Measurements from ENCODE around the gene MYADML2. TPM values are rescaled to one million over a fixed set of nuclear protein-coding genes. Genes with fewer than 3 reads are reported as not detected.

Gene MYADML2
- total RNA-seq, 1 donor from 2014 or later, result 0.69 TPM

DNA sequence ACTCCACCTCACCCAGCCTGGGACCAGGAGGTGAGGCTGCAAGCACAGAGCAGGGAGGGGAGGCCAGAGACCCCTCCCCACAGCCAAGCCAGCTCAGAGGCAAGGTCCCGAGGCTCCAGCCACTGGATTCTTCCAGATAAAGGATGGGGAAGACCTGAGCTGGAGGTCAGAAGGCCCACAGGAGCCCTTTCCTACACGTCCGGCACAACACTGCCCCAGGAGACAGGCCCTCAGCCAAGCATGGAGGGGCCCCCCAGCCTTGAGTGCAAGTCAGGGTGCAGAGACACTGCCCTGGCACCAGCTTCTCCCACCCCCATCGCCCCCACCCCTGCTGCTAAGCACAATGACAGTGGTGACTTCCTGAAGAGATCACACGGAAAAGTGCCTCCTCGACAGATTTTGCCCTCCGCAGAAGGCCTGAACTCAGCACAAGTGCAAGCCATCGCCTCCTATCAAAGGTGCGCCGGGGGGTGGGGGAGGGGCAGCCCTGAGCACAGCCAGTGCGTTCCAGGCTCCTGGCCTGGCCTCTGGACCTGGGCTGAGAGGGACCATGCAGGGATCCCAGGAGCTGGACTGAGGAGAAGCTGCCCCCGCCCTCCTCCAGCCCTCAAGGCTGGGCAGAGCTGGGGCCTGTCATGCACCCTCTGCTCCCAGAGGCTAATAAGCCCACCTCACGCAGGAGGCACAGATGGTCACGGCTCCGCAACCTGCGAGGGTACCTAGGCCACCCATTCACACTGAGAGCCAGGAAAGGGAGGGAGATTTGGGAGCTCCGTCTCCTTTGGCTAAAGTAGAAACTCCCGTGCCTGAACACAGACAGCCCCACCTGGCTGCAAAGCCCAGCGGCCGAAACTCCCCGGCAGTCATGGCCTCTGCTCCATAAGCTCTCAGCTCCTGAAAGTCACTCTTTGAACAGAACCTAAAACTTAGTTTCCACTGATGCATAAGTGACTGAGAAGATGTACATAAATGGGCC is 22.2 kb downstream of the MYADML2 start:
- DNase-seq, result no peak
- Mint-ChIP-seq H3K27me3 (ENCODE audit: unreplicated experiment) (peaks cover 5% of the 10 kb centered on the region), H3K27ac (ENCODE audit: unreplicated experiment) (peak overlapping the region; percentile 48), H3K4me1 (ENCODE audit: low read depth, unreplicated experiment) (peaks cover 23% of the 10 kb centered on the region), H3K36me3 (ENCODE audit: unreplicated experiment) (no peaks in the 10 kb centered on the region), H3K9me3 (ENCODE audit: unreplicated experiment) (peaks cover 8% of the 10 kb centered on the region), H3K4me3 (ENCODE audit: unreplicated experiment) (peak overlapping the region; percentile 77)
- TF ChIP-seq, protein P1, sequence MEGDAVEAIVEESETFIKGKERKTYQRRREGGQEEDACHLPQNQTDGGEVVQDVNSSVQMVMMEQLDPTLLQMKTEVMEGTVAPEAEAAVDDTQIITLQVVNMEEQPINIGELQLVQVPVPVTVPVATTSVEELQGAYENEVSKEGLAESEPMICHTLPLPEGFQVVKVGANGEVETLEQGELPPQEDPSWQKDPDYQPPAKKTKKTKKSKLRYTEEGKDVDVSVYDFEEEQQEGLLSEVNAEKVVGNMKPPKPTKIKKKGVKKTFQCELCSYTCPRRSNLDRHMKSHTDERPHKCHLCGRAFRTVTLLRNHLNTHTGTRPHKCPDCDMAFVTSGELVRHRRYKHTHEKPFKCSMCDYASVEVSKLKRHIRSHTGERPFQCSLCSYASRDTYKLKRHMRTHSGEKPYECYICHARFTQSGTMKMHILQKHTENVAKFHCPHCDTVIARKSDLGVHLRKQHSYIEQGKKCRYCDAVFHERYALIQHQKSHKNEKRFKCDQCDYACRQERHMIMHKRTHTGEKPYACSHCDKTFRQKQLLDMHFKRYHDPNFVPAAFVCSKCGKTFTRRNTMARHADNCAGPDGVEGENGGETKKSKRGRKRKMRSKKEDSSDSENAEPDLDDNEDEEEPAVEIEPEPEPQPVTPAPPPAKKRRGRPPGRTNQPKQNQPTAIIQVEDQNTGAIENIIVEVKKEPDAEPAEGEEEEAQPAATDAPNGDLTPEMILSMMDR (IDR thresholded peaks at IDR 0.05; ENCODE audit: partially characterized antibody, unreplicated experiment), result no peak

- Mint-ChIP-seq H3K4me3 (ENCODE audit: unreplicated experiment) (peak overlapping the region; percentile 77), H3K36me3 (ENCODE audit: unreplicated experiment) (peaks cover 5% of the 10 kb centered on the region), H3K4me1 (ENCODE audit: low read depth, unreplicated experiment) (peaks cover 28% of the 10 kb centered on the region), H3K9me3 (ENCODE audit: unreplicated experiment) (peaks cover 10% of the 10 kb centered on the region), H3K27me3 (ENCODE audit: unreplicated experiment) (peaks cover 5% of the 10 kb centered on the region), H3K27ac (ENCODE audit: unreplicated experiment) (peak overlapping the region; percentile 80)
- TF ChIP-seq, protein P1 (IDR thresholded peaks at IDR 0.05; ENCODE audit: partially characterized antibody, unreplicated experiment), result no peak
- peak; percentile 71 for DNase-seq
Observed at GRCh38 chr17:81923302-81924260, 23.5 kb downstream of the MYADML2 start.

- H3K27ac Mint-ChIP-seq (ENCODE audit: unreplicated experiment), result no peak overlapping the region
- peak overlapping the region; percentile 34 for H3K4me3 Mint-ChIP-seq (ENCODE audit: unreplicated experiment)
- peaks cover 5% of the 10 kb centered on the region for H3K36me3 Mint-ChIP-seq (ENCODE audit: unreplicated experiment)
- H3K27me3 Mint-ChIP-seq (ENCODE audit: unreplicated experiment), result peaks cover 8% of the 10 kb centered on the region
- H3K4me1 Mint-ChIP-seq (ENCODE audit: low read depth, unreplicated experiment), result peaks cover 28% of the 10 kb centered on the region
- peaks cover 10% of the 10 kb centered on the region for H3K9me3 Mint-ChIP-seq (ENCODE audit: unreplicated experiment)
- no peak for DNase-seq
- TF ChIP-seq, protein P1 (IDR thresholded peaks at IDR 0.05; ENCODE audit: partially characterized antibody, unreplicated experiment), result no peak
Observed at GRCh38 chr17:81922566-81923301, 24.3 kb downstream of the MYADML2 start.

GRCh38 chr17:81921996-81922565 is 25.0 kb downstream of the MYADML2 start:
- peak overlapping the region; percentile 30 for H3K4me3 Mint-ChIP-seq (ENCODE audit: unreplicated experiment)
- peaks cover 8% of the 10 kb centered on the region for H3K27me3 Mint-ChIP-seq (ENCODE audit: unreplicated experiment)
- H3K4me1 Mint-ChIP-seq (ENCODE audit: low read depth, unreplicated experiment), result peaks cover 31% of the 10 kb centered on the region
- H3K36me3 Mint-ChIP-seq (ENCODE audit: unreplicated experiment), result peaks cover 5% of the 10 kb centered on the region
- no peak for DNase-seq
- H3K27ac Mint-ChIP-seq (ENCODE audit: unreplicated experiment), result no peak overlapping the region
- H3K9me3 Mint-ChIP-seq (ENCODE audit: unreplicated experiment), result peaks cover 10% of the 10 kb centered on the region
- TF ChIP-seq, protein P1 (IDR thresholded peaks at IDR 0.05; ENCODE audit: partially characterized antibody, unreplicated experiment), result no peak

Measured in glutamatergic neuron (in vitro differentiated cells).